HCT116 (cell line): Measurements from ENCODE around the gene CDC42EP4. TPM values are rescaled to one million over a fixed set of nuclear protein-coding genes. Genes with fewer than 3 reads are reported as not detected.

Experiments used
- ATAC-seq: fragments of 200-7000 bp; cut with Tn5 transposase; 2 replicates; pipeline ENCODE4 v1.9.1; 2020; ENCODE audit warnings: mild to moderate bottlenecking, moderate library complexity
- BruUV-seq: library from RNA; stranded (reverse); fragments of 400-500 nt; replicated peaks from 2 replicates; lab custom pipeline; 2021; lab: Mats Ljungman, UMichigan
- CTCF ChIA-PET: fragments of 300-600 bp; sonication (Branson Sonifier 250); formaldehyde crosslinking; loops from one replicate; lab custom pipeline; 2021; ENCODE audit warnings: antibody characterized with exemption; lab: Charles Lee
- POLR2A ChIA-PET: fragments of 300-600, 350-600 bp; sonication (Branson Sonifier 250); formaldehyde crosslinking; loops from one replicate; lab custom pipeline; 2021; ENCODE audit warnings: antibody characterized with exemption; lab: Charles Lee
- RAD21 ChIA-PET, 2 experiments: fragments of 300-600 bp; sonication (Branson Sonifier 250); formaldehyde crosslinking; loops; one replicate each; lab custom pipeline; 2023; ENCODE audit warnings: low total read pairs in 2 of 2; ENCODE audit not compliant: uncharacterized antibody in 2 of 2, unreplicated experiment in 2 of 2, low non-redundant PET in 1 of 2; lab: Charles Lee
- DNase-seq: peaks from one replicate; pipeline ENCODE4 v3.0.0-alpha.2; 2010; ENCODE audit warnings: low read depth, low spot score
- H2AFZ ChIP-seq: fragments of 200-600 bp; shearing (Covaris generic), sonication (generic); 2 replicates; pipeline ENCODE4 v1.6.1; 2017; ENCODE audit warnings: low read depth, mixed run types, mixed read lengths, antibody characterized with exemption, low read length; ENCODE audit not compliant: poor library complexity, severe bottlenecking
- H3K27ac ChIP-seq: 2 replicates; pipeline ENCODE4 v1.5.1; 2012; ENCODE audit warnings: low read depth, low read length
- H3K27me3 ChIP-seq: fragments of 200-600 bp; sonication (generic); 2 replicates; pipeline ENCODE4 v1.6.1; 2016; ENCODE audit warnings: mixed run types, low read length, mixed read lengths; ENCODE audit not compliant: insufficient read depth
- H3K36me3 ChIP-seq, 2 experiments: fragments of 200-500 bp in 1 of 2; fragments of 200-600 bp in 1 of 2; sonication (Bioruptor generic) in 1 of 2; sonication (generic) in 1 of 2; 2 replicates each; pipeline versions ENCODE4 v1.5.1 to v1.6.1; 2014 to 2016; ENCODE audit warnings: low read length in 2 of 2, inconsistent platforms in 1 of 2, mixed read lengths in 1 of 2, mixed run types in 1 of 2; ENCODE audit not compliant: insufficient read depth in 2 of 2, control insufficient read depth in 1 of 2
- H3K4me1 ChIP-seq, 2 experiments: fragments of 200-600 bp in 1 of 2; sonication (generic) in 1 of 2; 2 replicates each; pipeline versions ENCODE4 v1.5.1 to v1.6.1; 2012 to 2017; ENCODE audit warnings: low read length in 2 of 2, inconsistent platforms in 1 of 2, mild to moderate bottlenecking in 1 of 2, mixed read lengths in 1 of 2, mixed run types in 1 of 2, moderate library complexity in 1 of 2; ENCODE audit not compliant: insufficient read depth in 2 of 2, control insufficient read depth in 1 of 2
- H3K4me2 ChIP-seq: fragments of 200-600 bp; sonication (generic); 2 replicates; pipeline ENCODE4 v1.6.1; 2017; ENCODE audit warnings: mixed run types, low read length, mixed read lengths
- H3K4me3 ChIP-seq, 2 experiments: fragments of 200-600 bp in 1 of 2; sonication (generic) in 1 of 2; replicated peaks in 1 of 2; 2 replicates each; pipeline ENCODE4 v1.5.1; 2011 to 2016; ENCODE audit warnings: low read length in 2 of 2, control low read depth in 1 of 2, low read depth in 1 of 2, mild to moderate bottlenecking in 1 of 2, mixed read lengths in 1 of 2, mixed run types in 1 of 2
- H3K79me2 ChIP-seq: fragments of 200-600 bp; sonication (generic); 2 replicates; pipeline ENCODE4 v1.6.1; 2017; ENCODE audit warnings: mild to moderate bottlenecking, mixed run types, low read length, moderate library complexity, mixed read lengths; ENCODE audit not compliant: insufficient read depth
- H3K9ac ChIP-seq: fragments of 200-600 bp; sonication (generic); 2 replicates; pipeline ENCODE4 v1.6.1; 2016; ENCODE audit warnings: low read length, mixed read lengths
- H3K9me2 ChIP-seq: fragments of 200-600 bp; sonication (generic), shearing (Covaris generic); 2 replicates; pipeline ENCODE4 v1.6.1; 2017; ENCODE audit warnings: mixed run types, mild to moderate bottlenecking, moderate library complexity; ENCODE audit not compliant: insufficient read depth
- H3K9me3 ChIP-seq, 2 experiments: fragments of 200-500 bp in 1 of 2; fragments of 200-600 bp in 1 of 2; sonication (Bioruptor generic) in 1 of 2; sonication (generic) in 1 of 2; 2 replicates each; pipeline ENCODE4 v1.6.1; 2014 to 2017; ENCODE audit warnings: low read length in 2 of 2, mixed read lengths in 2 of 2, inconsistent platforms in 1 of 2, low read depth in 1 of 2, mild to moderate bottlenecking in 1 of 2, mixed run types in 1 of 2, moderate library complexity in 1 of 2; ENCODE audit not compliant: control insufficient read depth in 1 of 2, insufficient read depth in 1 of 2
- H4K20me1 ChIP-seq: fragments of 200-600 bp; sonication (generic), shearing (Covaris generic); 2 replicates; pipeline ENCODE4 v1.6.1; 2017; ENCODE audit warnings: mixed run types, mild to moderate bottlenecking, moderate library complexity; ENCODE audit not compliant: insufficient read depth
- CBX3 ChIP-seq: IDR thresholded peaks from 2 replicates; pipeline ENCODE4 v1.6.1; 2012; ENCODE audit warnings: low read depth
- CTCF ChIP-seq, 3 experiments: fragments of 200-600 bp in 1 of 3; sonication (generic) in 1 of 3; IDR thresholded peaks in 2 of 3; conservative IDR thresholded peaks in 1 of 3; 2 replicates each; pipeline ENCODE4 v1.5.1; 2012 to 2017; ENCODE audit warnings: low read depth in 2 of 3, low read length in 2 of 3, antibody characterized with exemption in 1 of 3, borderline replicate concordance in 1 of 3, control low read depth in 1 of 3, mild to moderate bottlenecking in 1 of 3, mixed read lengths in 1 of 3, mixed run types in 1 of 3, moderate library complexity in 1 of 3; ENCODE audit not compliant: insufficient read depth in 1 of 3
- MAX ChIP-seq: IDR thresholded peaks from 2 replicates; pipeline ENCODE4 v1.6.1; 2012
- POLR2A ChIP-seq: IDR thresholded peaks from 2 replicates; pipeline ENCODE4 v1.7.0; 2011; ENCODE audit warnings: borderline replicate concordance; ENCODE audit not compliant: insufficient read depth, insufficient read length; ENCODE audit errors: extremely low read depth
- SRF ChIP-seq: IDR thresholded peaks from 2 replicates; pipeline ENCODE4 v1.6.1; 2012; ENCODE audit warnings: low read depth
- TCF7L2 ChIP-seq: IDR thresholded peaks from 2 replicates; pipeline ENCODE4 v1.7.0; 2011; ENCODE audit warnings: borderline replicate concordance, inconsistent platforms; ENCODE audit not compliant: insufficient read depth, insufficient read length; ENCODE audit errors: extremely low read depth
- YY1 ChIP-seq: IDR thresholded peaks from 2 replicates; pipeline ENCODE4 v1.6.1; 2011; ENCODE audit warnings: low read length, low read depth, moderate library complexity, mild to moderate bottlenecking; ENCODE audit not compliant: insufficient replicate concordance; ENCODE audit errors: extremely low read depth
- ZNF274 ChIP-seq: fragments of 200-500 bp; sonication (Bioruptor generic); IDR thresholded peaks from 2 replicates; pipeline ENCODE4 v1.6.1; 2014; ENCODE audit warnings: mild to moderate bottlenecking, low read depth, low read length, inconsistent platforms
- intact Hi-C: fragments of 100-400 bp; cut with micrococcal nuclease; formaldehyde crosslinking; loops from 2 replicates; pipeline ENCODE4 v1.10.0; 2022
- total RNA-seq: library from RNA; stranded (reverse); gene quantifications from one replicate; pipeline ENCODE4 v1.2.1, GENCODE V29; 2021; ENCODE audit not compliant: unreplicated experiment

Gene CDC42EP4
- total RNA-seq, 1 experiment from 2014 or later = 54.9 TPM

GRCh38 chr17:73347351-73347750, 35.5 kb upstream of the CDC42EP4 start:
- Histone ChIP-seq H3K4me2 (no peak overlapping the region), H3K79me2 (no peaks in the 10 kb centered on the region), H3K9me3 (no peaks in the 10 kb centered on the region), H4K20me1 (no peaks in the 10 kb centered on the region), H3K4me3 (no peak overlapping the region), H3K36me3 (no peaks in the 10 kb centered on the region), H2AFZ (no peak overlapping the region), H3K4me1 (peaks cover 0 to 20% of the 10 kb centered on the region in 2 experiments; a peak in 2 of 4 replicates), H3K27ac (no peak overlapping the region), H3K9ac (no peak overlapping the region), H3K9me2 (no peaks in the 10 kb centered on the region), H3K27me3 (no peaks in the 10 kb centered on the region)
- ATAC-seq = no peak
- BruUV-seq = no TSS peak
- ChIA-PET CTCF (interaction anchor here (0.5 to 0.9 kb wide), 2 partner anchors 21 to 23 kb away, joined by 3 read pairs; no protein-coding TSS in a partner anchor), POLR2A (no interaction called here), RAD21 (no interaction called here)
- intact Hi-C loops = no loop called here
- no peak for DNase-seq
- TF ChIP-seq POLR2A (no peak), ZNF274 (no peak), SRF (no peak), CBX3 (no peak), TCF7L2 (no peak), MAX (no peak), YY1 (no peak)

GRCh38 chr17:73346501-73347162, 34.8 kb upstream of the CDC42EP4 start:
- ChIA-PET CTCF (interaction anchor here (0.5 kb wide), 1 partner anchor 21 kb away, joined by 3 read pairs; no protein-coding TSS in a partner anchor), POLR2A (no interaction called here), RAD21 (no interaction called here)
- Histone ChIP-seq H3K79me2 (no peaks in the 10 kb centered on the region), H3K9me3 (no peaks in the 10 kb centered on the region), H3K27ac (no peak overlapping the region), H2AFZ (no peak overlapping the region), H3K9ac (no peak overlapping the region), H3K4me1 (peaks cover 0 to 25% of the 10 kb centered on the region in 2 experiments; a peak in 2 of 4 replicates), H4K20me1 (no peaks in the 10 kb centered on the region), H3K4me3 (no peak overlapping the region), H3K4me2 (no peak overlapping the region), H3K27me3 (no peaks in the 10 kb centered on the region), H3K9me2 (no peaks in the 10 kb centered on the region), H3K36me3 (no peaks in the 10 kb centered on the region)
- no TSS peak for BruUV-seq
- intact Hi-C loops = no loop called here
- ATAC-seq (no peak), DNase-seq (no peak)
- no peak for TF ChIP-seq SRF
- no peak for TF ChIP-seq MAX
- TF ChIP-seq CTCF (IDR thresholded peaks at IDR 0.05 in 2 of 3, conservative IDR thresholded peaks at IDR 0.05 in 1 of 3; ENCODE audit: borderline replicate concordance in 1 of 3, insufficient read depth in 1 of 3, low read depth in 2 of 3, low read length in 2 of 3) = no peak
